GM12801 (cell line): ENCODE measurements around the gene NLRC3.

Source experiments
- TF ChIP-seq, protein P1 (sequence below): IDR thresholded peaks from one replicate; pipeline ENCODE4 v1.5.1; 2011; ENCODE audit warnings: control low read depth; ENCODE audit not compliant: insufficient read length; ENCODE audit errors: extremely low read depth

NLRC3 gene

GRCh38 chr16:3590736-3591435 lies 13.7 kb upstream of the NLRC3 start:
- TF ChIP-seq, protein P1, sequence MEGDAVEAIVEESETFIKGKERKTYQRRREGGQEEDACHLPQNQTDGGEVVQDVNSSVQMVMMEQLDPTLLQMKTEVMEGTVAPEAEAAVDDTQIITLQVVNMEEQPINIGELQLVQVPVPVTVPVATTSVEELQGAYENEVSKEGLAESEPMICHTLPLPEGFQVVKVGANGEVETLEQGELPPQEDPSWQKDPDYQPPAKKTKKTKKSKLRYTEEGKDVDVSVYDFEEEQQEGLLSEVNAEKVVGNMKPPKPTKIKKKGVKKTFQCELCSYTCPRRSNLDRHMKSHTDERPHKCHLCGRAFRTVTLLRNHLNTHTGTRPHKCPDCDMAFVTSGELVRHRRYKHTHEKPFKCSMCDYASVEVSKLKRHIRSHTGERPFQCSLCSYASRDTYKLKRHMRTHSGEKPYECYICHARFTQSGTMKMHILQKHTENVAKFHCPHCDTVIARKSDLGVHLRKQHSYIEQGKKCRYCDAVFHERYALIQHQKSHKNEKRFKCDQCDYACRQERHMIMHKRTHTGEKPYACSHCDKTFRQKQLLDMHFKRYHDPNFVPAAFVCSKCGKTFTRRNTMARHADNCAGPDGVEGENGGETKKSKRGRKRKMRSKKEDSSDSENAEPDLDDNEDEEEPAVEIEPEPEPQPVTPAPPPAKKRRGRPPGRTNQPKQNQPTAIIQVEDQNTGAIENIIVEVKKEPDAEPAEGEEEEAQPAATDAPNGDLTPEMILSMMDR = no peak

DNA sequence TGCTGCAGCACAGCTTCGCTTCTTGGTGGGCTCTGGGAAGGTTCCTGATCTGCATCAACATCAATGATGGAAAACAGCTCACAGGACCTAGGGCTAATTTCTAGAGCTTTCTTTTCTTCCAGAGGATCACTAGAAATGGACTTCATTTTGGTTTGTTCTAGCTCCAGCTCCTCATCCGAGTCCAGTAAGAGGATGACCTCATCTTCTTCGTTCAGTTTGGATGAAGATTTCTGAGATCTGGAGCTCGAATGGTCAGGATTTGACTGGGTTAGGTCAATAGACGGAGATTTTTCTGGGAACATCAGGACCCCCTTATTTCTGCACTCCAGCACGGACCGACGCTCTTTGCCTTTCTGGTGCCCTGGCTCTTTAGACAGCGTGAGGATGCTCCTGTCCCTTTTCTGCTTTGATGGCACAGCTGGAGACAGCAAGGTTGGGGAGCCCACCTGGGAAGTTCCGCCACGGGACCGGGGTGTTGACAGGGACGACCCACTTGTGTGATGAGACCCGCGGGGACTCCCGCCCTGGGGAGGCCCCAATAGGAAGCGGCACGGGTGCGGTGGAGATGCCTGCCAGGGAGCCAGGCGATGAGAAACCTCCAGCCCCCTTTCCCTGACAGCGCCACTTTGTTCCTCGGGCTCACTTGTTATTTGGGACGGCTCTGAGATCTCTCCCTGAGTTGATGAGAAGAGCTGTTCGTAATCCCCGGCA lies 12.9 kb upstream of the NLRC3 start:
- TF ChIP-seq, protein P1 = no peak

DNA sequence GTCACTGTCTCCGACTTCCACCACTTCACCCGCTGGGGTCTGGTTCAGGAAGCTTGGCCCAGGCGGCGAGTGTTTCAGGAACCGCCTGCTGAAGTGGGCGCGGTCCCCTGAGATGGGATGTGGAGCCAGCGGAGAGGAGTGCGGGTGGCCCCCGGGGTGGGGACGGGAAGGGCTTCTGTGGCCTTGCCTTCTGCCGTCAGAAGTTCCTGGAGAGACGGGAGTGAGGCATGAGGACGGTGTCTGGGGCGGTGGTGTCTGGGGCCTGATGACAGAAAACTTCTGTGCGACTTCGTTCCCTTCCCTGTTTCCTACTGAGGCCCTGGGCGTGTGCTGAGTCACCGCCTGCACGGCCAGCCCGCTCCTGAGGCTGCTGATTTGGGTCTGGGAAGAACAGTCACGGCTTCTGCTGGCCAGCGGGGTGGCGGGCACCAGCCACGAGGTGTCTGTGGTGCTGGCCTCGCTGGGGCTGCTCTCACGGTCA lies 12.3 kb upstream of the NLRC3 start:
- TF ChIP-seq, protein P1 = no peak

DNA sequence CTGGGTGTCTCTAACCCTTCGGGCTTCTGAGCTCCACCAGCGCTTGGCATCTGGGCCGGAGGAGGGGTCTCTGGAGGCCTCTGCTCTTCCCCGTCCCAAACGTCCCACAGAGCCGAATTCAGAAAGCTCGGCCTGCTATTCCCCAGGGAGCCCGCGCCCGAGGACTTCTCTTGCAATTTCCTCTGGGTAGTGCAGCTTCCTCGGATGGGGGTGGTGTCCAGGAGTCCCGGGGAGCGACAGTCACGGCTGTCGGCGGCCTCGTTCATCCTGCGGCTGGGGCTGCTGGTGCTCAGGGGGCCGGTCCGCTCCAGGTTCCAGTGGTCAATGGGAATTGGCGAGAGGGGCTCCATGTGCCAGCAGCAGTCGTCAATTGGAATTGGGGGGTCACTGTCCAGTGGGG lies 11.8 kb upstream of the NLRC3 start:
- TF ChIP-seq, protein P1 = no peak

DNA sequence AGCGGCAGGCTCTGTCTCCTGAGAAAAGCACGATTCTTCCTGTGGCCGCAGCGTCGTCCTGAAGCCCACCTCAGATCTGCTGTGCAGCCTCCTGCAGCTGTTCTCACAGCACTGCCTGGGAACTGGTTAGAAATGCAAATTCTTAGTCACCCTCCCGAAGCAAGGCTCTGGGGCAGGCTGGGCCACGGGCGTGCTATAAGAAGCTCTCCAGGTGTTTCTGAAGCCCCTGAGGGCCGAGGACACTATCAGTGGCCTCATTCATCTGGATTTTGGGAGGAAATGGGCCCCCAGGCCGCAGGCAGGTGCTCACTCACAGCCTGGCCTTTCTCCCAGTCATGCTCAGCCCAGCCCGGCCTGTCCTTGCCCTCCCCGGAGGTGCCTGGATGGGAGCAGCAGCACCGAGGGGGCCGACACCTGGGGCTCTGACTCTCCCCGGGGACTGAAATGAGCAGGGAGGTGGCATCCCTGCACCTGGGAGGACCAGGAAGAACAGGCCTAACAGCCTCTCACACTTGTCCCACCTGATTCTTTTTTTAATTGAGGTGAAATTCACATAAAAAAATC lies 10.4 kb upstream of the NLRC3 start:
- TF ChIP-seq, protein P1 = no peak

- TF ChIP-seq, protein P1 = no peak
Observed at GRCh38 chr16:3584412-3584811, 7.2 kb upstream of the NLRC3 start.

DNA sequence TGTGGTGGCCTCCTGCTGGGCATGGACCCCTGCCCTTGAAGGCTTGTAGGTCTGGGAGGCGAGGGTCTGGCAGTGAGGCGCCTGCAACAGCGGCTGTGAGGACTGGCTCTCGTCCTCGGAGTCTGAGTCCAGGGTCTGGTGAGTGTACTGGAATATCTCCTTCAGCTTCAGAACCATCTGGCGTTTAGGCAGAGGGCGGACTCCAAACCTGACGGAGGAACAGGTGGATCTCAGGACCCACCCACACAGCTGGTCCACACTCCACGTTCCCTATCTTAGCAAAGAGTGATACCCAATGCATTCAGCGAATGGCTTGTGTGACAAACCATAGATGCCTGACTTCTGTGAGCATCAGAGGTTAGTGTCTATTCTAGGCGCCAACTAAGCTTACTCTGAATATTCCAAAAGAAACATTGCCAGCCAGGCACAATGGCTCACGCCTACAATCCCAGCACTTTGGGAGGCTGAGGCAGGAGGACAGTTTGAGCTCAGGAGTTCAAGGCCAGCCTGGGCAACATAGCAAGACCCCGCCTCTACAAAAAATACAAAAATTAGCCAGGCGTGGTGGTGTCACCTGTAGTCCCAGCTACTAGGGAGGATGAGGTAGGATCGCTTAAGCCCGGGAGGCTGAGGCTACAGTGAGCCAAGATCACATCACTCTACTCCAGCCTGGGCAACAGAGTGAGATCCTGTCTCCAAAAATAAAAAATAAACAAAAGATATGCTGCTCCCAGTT lies 6.3 kb upstream of the NLRC3 start:
- TF ChIP-seq, protein P1 = no peak
